Subcutaneous adipose tissue (tissue), 4 donors: Measurements from ENCODE around the gene GGCX. TPM values are rescaled to one million over a fixed set of nuclear protein-coding genes. Genes with fewer than 3 reads are reported as not detected.

Experiments used
- small RNA-seq: library from RNA; depleted of rRNA; stranded (forward); fragments of <200 nt; gene quantifications from one replicate; pipeline ENCODE3, GENCODE V24; 2016
- total RNA-seq, 4 donors: library from RNA; depleted of rRNA; stranded (reverse); fragments of >200 nt; gene quantifications; one replicate each; pipeline ENCODE4 v1.1.0, GENCODE V29; 2016
- TF ChIP-seq, protein P1 (sequence below): fragments of 450-650 bp; IDR thresholded peaks from one replicate; pipeline ENCODE4 v1.5.1; 2016; ENCODE audit warnings: low read depth, mild to moderate bottlenecking, control low read depth, antibody characterized with exemption, moderate library complexity

Gene GGCX
- total RNA-seq, 4 donors from 2014 or later = 26.5 to 53.3 (median 30.8) TPM

DNA sequence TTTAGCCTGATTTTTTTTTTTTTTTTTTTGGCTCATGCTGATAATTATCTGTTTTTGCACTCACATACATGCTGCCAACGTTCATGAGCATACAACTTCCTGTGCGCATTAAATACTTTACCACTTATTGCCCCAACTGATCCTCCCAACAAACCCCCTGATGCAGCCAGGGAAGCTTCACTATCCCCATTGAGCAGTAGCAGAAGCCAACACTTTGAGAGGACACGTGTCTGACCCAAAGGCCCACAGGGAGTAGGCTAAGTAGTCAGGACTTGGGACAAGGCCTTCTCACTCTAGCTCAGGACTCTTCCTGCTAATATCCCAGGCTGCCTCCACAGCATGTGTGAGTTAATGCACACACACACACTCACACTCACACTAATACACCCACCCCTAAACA is 58.6 kb downstream of the GGCX start:
- TF ChIP-seq, protein P1, sequence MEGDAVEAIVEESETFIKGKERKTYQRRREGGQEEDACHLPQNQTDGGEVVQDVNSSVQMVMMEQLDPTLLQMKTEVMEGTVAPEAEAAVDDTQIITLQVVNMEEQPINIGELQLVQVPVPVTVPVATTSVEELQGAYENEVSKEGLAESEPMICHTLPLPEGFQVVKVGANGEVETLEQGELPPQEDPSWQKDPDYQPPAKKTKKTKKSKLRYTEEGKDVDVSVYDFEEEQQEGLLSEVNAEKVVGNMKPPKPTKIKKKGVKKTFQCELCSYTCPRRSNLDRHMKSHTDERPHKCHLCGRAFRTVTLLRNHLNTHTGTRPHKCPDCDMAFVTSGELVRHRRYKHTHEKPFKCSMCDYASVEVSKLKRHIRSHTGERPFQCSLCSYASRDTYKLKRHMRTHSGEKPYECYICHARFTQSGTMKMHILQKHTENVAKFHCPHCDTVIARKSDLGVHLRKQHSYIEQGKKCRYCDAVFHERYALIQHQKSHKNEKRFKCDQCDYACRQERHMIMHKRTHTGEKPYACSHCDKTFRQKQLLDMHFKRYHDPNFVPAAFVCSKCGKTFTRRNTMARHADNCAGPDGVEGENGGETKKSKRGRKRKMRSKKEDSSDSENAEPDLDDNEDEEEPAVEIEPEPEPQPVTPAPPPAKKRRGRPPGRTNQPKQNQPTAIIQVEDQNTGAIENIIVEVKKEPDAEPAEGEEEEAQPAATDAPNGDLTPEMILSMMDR = no peak

DNA sequence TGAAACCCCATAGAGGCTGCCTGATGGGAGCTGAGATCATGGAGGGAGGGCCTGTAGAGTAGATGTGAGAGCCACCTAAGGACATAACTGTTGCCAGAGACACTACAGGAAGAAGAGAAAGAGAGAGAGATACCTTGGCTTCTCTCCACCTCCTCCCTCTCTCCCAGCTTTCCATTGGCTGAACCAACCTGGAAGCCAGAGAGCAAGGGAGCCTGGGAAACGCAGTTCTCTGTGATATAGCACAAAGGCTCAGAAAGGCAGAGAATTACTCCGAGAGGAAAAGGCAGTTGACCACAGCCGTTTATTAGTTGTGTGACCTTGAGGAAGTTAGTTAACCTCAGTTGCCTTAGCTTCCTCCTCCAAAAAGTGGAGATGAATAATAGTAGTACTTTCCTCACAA is 60.0 kb downstream of the GGCX start:
- TF ChIP-seq, protein P1 = no peak

DNA sequence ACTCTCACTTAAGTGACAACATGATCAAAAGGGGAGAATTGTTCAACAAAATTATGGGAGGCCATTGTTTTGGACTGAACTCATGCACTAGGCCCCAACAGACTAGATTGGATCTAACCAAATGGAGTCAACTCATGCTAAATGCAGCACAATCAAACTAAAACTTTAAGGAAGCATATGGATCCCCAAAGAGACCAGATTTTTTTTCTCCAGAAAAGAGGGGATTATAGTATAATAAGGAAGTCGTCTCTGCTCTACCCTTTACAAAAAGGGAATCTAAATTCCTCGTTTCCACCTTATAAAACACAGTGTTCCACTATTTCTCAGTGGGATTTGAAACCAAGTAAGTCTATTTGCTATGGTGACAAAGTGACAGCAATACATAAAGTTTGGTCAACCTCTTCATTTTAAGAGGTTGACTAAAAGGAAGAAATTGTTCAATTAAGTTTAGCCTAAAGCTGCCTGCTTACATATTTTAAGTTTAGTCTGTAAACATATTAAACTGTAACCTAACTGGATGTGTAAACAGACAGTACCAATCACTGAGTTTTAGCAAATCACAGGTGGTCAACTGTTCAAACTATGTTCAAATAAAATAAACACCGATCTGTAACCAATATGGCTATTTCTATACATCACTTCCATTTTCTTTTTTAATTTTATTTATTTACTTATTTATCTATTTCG is 63.2 kb downstream of the GGCX start:
- TF ChIP-seq, protein P1 = no peak

DNA sequence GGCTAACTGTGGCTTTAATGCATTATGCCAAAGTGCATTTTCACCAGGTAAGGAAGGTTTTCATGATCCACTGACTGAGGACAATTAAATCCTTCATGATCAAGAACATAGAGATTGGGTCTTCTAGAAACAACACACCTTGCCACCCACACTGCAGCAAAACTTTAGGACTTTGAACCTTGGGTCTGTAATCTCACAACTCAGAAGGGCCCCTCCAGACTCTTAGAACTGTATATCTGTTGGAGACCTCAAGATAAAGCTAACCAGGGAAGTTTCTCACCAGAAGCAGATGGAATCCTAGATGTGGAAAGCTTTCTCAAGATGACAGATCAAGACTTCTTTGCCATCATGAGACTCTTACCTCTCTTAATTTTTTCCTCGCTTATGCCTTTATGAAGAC is 64.9 kb downstream of the GGCX start:
- TF ChIP-seq, protein P1 = no peak

Small RNA genes within 50 kb of the gene (small RNA-seq; reads per million reads assigned to genes)
- not detected for gene RN7SL126P

Other genes with a start within 250 kb of the GGCX start
- gene TGOLN2, start 233.5 kb downstream of the GGCX start, total RNA-seq = 100 to 1,000 TPM; 114 to 169 (median 151) TPM
- 100 to 1,000 TPM; 257 to 687 (median 392) TPM for gene RETSAT, start 207.0 kb downstream of the GGCX start, total RNA-seq
- 100 to 1,000 TPM in 2 of 4 donors, 10 to 100 TPM in 2; 34.5 to 192 (median 88.3) TPM for gene ELMOD3, start 206.7 kb downstream of the GGCX start, total RNA-seq
- gene CAPG, start 151.1 kb downstream of the GGCX start, total RNA-seq = 100 to 1,000 TPM in 2 of 4 donors, 10 to 100 TPM in 2; 80.7 to 616 (median 167) TPM
- gene SH2D6, start 142.8 kb downstream of the GGCX start, total RNA-seq = 1 to 10 TPM in 1 of 4 donors, not detected in 3; 2.8 TPM
- gene MAT2A, start 22.3 kb downstream of the GGCX start, total RNA-seq = 100 to 1,000 TPM; 181 to 259 (median 219) TPM
- 100 to 1,000 TPM in 1 of 4 donors, 10 to 100 TPM in 2, 1 to 10 TPM in 1; 6.2 to 140 (median 34.8) TPM for gene VAMP8, start 16.1 kb upstream of the GGCX start, total RNA-seq
- 100 to 1,000 TPM in 1 of 4 donors, 10 to 100 TPM in 3; 57.7 to 132 (median 67.7) TPM for gene VAMP5, start 22.9 kb upstream of the GGCX start, total RNA-seq
- 100 to 1,000 TPM; 150 to 213 (median 158) TPM for gene RNF181, start 34.3 kb upstream of the GGCX start, total RNA-seq
- 10 to 100 TPM; 14.3 to 21.4 (median 17.6) TPM for gene TMEM150A, start 41.2 kb upstream of the GGCX start, total RNA-seq
- 10 to 100 TPM; 10.1 to 16.7 (median 15.7) TPM for gene C2orf68, start 50.6 kb upstream of the GGCX start, total RNA-seq
- 10 to 100 TPM; 45.7 to 77.0 (median 59.3) TPM for gene USP39, start 54.7 kb upstream of the GGCX start, total RNA-seq
- not detected for gene SFTPB, start 106.7 kb upstream of the GGCX start, total RNA-seq
- 10 to 100 TPM in 1 of 4 donors, 1 to 10 TPM in 3; 4.6 to 10.0 (median 7.5) TPM for gene GNLY, start 132.9 kb upstream of the GGCX start, total RNA-seq
- 100 to 1,000 TPM in 1 of 4 donors, 10 to 100 TPM in 3; 39.8 to 137 (median 61.9) TPM for gene ATOH8, start 192.5 kb upstream of the GGCX start, total RNA-seq